CD4-positive, alpha-beta T cell (primary cell): ENCODE data around the gene GPC2. TPM values are rescaled to one million over a fixed set of nuclear protein-coding genes. Genes with fewer than 3 reads are reported as not detected.

Experiments
- ATAC-seq: fragments of 200-7000 bp; cut with Tn5 transposase; one replicate; pipeline ENCODE4 v1.10.0; 2022; ENCODE audit warnings: mild to moderate bottlenecking; ENCODE audit not compliant: poor library complexity
- CTCF ChIA-PET: fragments of 350-600 bp; sonication (Branson Sonifier 250); formaldehyde crosslinking; loops from one replicate; lab custom pipeline; 2021; ENCODE audit warnings: antibody characterized with exemption, inconsistent platforms; lab: Charles Lee
- POLR2A ChIA-PET: fragments of 350-600 bp; sonication (Branson Sonifier 250); formaldehyde crosslinking; loops from one replicate; lab custom pipeline; 2021; ENCODE audit warnings: antibody characterized with exemption, inconsistent platforms; lab: Charles Lee
- DNase-seq, 14 experiments: peaks; one replicate each; pipeline ENCODE4 v3.0.0-alpha.2; 2013 to 2020; ENCODE audit warnings: mixed read lengths in 2 of 14
- H3K27ac ChIP-seq, 2 donors: one replicate each; pipeline versions ENCODE4 v1.5.1 to v1.7.0; 2013; ENCODE audit warnings: low read length in 2 of 2, low read depth in 1 of 2, mild to moderate bottlenecking in 1 of 2
- H3K27me3 ChIP-seq, 2 experiments: 1 replicate in 1 of 2; 2 replicates in 1 of 2; pipeline versions ENCODE4 v1.6.1 to v1.7.0; 2013; ENCODE audit warnings: low read length in 2 of 2, control low read depth in 1 of 2, mild to moderate bottlenecking in 1 of 2, moderate library complexity in 1 of 2; ENCODE audit not compliant: insufficient read depth in 2 of 2, control insufficient read depth in 1 of 2
- H3K36me3 ChIP-seq: one replicate; pipeline ENCODE4 v1.6.1; 2013; ENCODE audit warnings: low read length, control low read depth; ENCODE audit not compliant: insufficient read depth
- H3K4me1 ChIP-seq: one replicate; pipeline ENCODE4 v1.6.1; 2013; ENCODE audit warnings: low read length, control low read depth; ENCODE audit not compliant: insufficient read depth
- H3K4me3 ChIP-seq: one replicate; pipeline ENCODE4 v1.5.1; 2013; ENCODE audit warnings: mild to moderate bottlenecking, low read length, moderate library complexity
- H3K9me3 ChIP-seq, 2 experiments: 1 replicate in 1 of 2; 2 replicates in 1 of 2; pipeline versions ENCODE4 v1.6.1 to v1.7.0; 2013; ENCODE audit warnings: low read length in 2 of 2, mild to moderate bottlenecking in 2 of 2, control low read depth in 1 of 2, moderate library complexity in 1 of 2; ENCODE audit not compliant: control insufficient read depth in 1 of 2, insufficient read depth in 1 of 2
- H3K27ac Mint-ChIP-seq: one replicate; pipeline ENCODE4 v1.8.0; 2020; ENCODE audit warnings: mixed read lengths
- H3K27me3 Mint-ChIP-seq: one replicate; pipeline ENCODE4 v1.8.0; 2021; ENCODE audit warnings: mixed read lengths
- H3K36me3 Mint-ChIP-seq: one replicate; pipeline ENCODE4 v1.8.0; 2021; ENCODE audit warnings: low read depth, mixed read lengths
- H3K4me1 Mint-ChIP-seq: one replicate; pipeline ENCODE4 v1.8.0; 2021; ENCODE audit warnings: low read depth, mixed read lengths
- H3K4me3 Mint-ChIP-seq: one replicate; pipeline ENCODE4 v1.8.0; 2020; ENCODE audit warnings: mild to moderate bottlenecking, mixed read lengths
- H3K9me3 Mint-ChIP-seq: one replicate; pipeline ENCODE4 v1.8.0; 2020; ENCODE audit warnings: mixed read lengths
- intact Hi-C, 2 experiments: fragments of 100-400 bp; cut with DNase I in 1 of 2; cut with micrococcal nuclease in 1 of 2; formaldehyde crosslinking; loops; one replicate each; pipeline versions ENCODE4 v1.15.1 to v1.9.0; 2023 to 2025; cut with DNase I, micrococcal nuclease
- total RNA-seq, 174 experiments: library from RNA in 2 of 174; stranded (reverse) in 2 of 174; gene quantifications; one replicate each; pipeline ENCODE4 v1.2.3 and lab custom pipeline; 2021 to 2026
- TF ChIP-seq, protein P1 (sequence below): fragments of 200-600 bp; IDR thresholded peaks from one replicate; pipeline ENCODE4 v1.8.0; 2022; ENCODE audit warnings: antibody characterized with exemption, mild to moderate bottlenecking

The GPC2 gene
- total RNA-seq, 2 experiments from 2014 or later, result 16.4 to 18.7 TPM

GRCh38 chr7:100157069-100157333, 20.2 kb downstream of the GPC2 start:
- Histone ChIP-seq H3K4me1 (peaks cover 61% of the 10 kb centered on the region), H3K27ac (peak overlapping the region; percentile 15 to 87), H3K27me3 (no peaks in the 10 kb centered on the region), H3K4me3 (peak overlapping the region; percentile 71), H3K9me3 (no peaks in the 10 kb centered on the region), H3K36me3 (peaks cover 43% of the 10 kb centered on the region)
- ATAC-seq (no peak), DNase-seq (no peak)
- ChIA-PET CTCF (interaction anchor here (1.1 kb wide), 1 partner anchor 27 kb away, joined by 3 read pairs; no protein-coding TSS in a partner anchor), POLR2A (interaction anchor here (0.6 to 3.2 kb wide), 8 partner anchors 9 to 691 kb away, joined by 3 to 27 read pairs (median 5); partner anchors contain the start of genes AGFG2, ATP5MF, GAL3ST4 and GPC2)
- intact Hi-C loops, result loop anchor here in 1 of 2 experiments (5.0 kb wide), 1 partner anchor 115 kb away; no protein-coding TSS in a partner anchor
- Mint-ChIP-seq H3K36me3 (peaks cover 48% of the 10 kb centered on the region), H3K4me3 (peak overlapping the region; percentile 81), H3K9me3 (no peaks in the 10 kb centered on the region), H3K27ac (peak overlapping the region; percentile 76), H3K4me1 (peaks cover 57% of the 10 kb centered on the region), H3K27me3 (no peaks in the 10 kb centered on the region)
- TF ChIP-seq, protein P1, sequence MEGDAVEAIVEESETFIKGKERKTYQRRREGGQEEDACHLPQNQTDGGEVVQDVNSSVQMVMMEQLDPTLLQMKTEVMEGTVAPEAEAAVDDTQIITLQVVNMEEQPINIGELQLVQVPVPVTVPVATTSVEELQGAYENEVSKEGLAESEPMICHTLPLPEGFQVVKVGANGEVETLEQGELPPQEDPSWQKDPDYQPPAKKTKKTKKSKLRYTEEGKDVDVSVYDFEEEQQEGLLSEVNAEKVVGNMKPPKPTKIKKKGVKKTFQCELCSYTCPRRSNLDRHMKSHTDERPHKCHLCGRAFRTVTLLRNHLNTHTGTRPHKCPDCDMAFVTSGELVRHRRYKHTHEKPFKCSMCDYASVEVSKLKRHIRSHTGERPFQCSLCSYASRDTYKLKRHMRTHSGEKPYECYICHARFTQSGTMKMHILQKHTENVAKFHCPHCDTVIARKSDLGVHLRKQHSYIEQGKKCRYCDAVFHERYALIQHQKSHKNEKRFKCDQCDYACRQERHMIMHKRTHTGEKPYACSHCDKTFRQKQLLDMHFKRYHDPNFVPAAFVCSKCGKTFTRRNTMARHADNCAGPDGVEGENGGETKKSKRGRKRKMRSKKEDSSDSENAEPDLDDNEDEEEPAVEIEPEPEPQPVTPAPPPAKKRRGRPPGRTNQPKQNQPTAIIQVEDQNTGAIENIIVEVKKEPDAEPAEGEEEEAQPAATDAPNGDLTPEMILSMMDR, result no peak

DNA sequence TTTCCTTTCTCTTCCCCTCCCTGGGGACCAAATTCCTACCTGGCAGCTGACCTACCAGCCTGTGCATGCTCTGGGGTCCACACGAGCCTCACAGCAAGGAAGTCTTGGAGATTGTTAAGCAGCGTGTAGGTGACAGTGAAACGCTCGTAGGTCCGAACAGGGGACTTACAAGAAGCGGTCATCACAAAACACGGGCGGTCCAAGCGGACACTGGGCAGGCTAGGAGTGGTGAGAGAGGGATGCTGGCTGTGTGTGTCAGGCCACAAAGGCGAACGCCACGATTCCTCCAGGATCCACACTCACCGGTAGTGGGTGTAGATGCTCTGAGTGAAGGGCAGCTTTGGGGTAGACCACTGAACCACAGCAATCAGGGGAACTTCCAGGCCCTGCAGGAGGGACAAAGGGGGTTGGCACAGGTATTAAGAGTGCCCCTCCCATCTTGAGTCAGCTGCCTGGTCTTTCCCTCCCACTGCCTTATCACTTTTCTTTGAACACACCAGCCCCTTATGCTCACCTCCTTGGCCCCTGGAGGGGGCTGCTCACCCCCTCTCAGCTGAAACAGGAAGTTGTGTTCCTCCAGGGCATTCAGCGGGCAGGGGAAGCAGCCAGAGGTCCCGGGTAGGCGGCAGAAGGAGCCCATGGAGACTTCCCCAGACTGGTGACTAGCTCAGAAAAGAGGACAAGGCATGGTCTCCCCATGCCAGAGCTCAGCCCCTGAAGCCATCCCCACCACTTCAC, 20.7 kb downstream of the GPC2 start:
- CTCF ChIA-PET, result no interaction called here
- TF ChIP-seq, protein P1, result no peak
- Mint-ChIP-seq H3K27ac (peak overlapping the region; percentile 76), H3K4me1 (peaks cover 57% of the 10 kb centered on the region), H3K36me3 (peaks cover 53% of the 10 kb centered on the region), H3K4me3 (peak overlapping the region; percentile 81), H3K9me3 (no peaks in the 10 kb centered on the region), H3K27me3 (no peaks in the 10 kb centered on the region)
- DNase-seq (peak in 3 of 14 experiments; percentile 30 to 79 (median 63)), ATAC-seq (peak; percentile 13)
- no peaks in the 10 kb centered on the region for H3K27me3 ChIP-seq
- POLR2A ChIA-PET, result interaction anchor here (0.8 to 3.2 kb wide), 7 partner anchors 8 to 50 kb away, joined by 3 to 27 read pairs (median 6); partner anchors contain the start of genes GAL3ST4, GPC2, LAMTOR4 and STAG3
- H3K4me1 ChIP-seq, result peaks cover 62% of the 10 kb centered on the region
- no peaks in the 10 kb centered on the region for H3K9me3 ChIP-seq
- H3K27ac ChIP-seq, result peak overlapping the region; percentile 29 to 87
- intact Hi-C loops, result loop anchor here in 1 of 2 experiments (5.0 kb wide), 1 partner anchor 116 kb away; no protein-coding TSS in a partner anchor
- peak overlapping the region; percentile 71 for H3K4me3 ChIP-seq
- peaks cover 47% of the 10 kb centered on the region for H3K36me3 ChIP-seq

DNA sequence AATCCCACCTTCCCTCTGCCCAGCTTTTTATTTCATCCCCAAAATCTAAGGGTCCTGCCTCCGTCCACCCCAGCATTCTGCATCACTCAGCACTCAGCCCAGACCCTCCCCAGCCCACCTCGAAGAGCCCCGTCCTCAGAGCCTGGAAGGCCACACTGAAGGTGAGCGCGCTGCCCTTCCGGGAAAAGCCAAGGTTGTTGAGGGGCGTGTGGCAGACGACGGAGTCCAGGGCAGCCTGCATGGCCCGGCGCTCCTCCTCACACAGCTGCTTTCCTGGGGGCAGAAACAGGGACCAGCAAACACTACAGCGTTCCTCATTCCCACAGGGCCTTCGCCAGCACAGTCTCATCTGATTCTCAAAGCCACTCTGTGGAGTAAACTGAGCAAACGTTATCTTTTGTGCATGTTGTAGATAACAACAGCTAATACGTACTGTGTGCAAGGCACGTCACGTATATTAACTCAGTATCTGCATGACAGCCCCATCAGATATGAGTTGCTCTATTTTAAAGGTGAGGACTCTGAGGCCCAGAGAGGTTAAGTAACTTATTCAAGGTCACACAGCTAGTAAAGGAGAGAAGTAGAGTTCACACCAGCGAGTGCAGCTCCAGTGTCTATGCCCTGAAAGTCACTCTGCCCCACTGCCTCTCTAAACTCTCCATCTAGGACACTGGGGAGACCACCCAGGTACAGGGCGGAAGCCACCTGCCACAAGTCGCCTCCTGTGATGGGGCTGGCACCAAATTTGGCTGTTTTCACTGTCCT, 21.4 kb downstream of the GPC2 start:
- ATAC-seq (no peak), DNase-seq (no peak)
- Mint-ChIP-seq H3K4me3 (peak overlapping the region; percentile 63), H3K36me3 (peaks cover 54% of the 10 kb centered on the region), H3K27me3 (no peaks in the 10 kb centered on the region), H3K4me1 (peaks cover 57% of the 10 kb centered on the region), H3K27ac (peak overlapping the region; percentile 20), H3K9me3 (no peaks in the 10 kb centered on the region)
- CTCF ChIA-PET, result interaction anchor here (0.6 kb wide), 1 partner anchor 27 kb away, joined by 3 read pairs; no protein-coding TSS in a partner anchor
- Histone ChIP-seq H3K36me3 (peaks cover 47% of the 10 kb centered on the region), H3K9me3 (no peaks in the 10 kb centered on the region), H3K27ac (no peak overlapping the region), H3K4me3 (no peak overlapping the region), H3K27me3 (no peaks in the 10 kb centered on the region), H3K4me1 (peaks cover 65% of the 10 kb centered on the region)
- intact Hi-C loops, result loop anchor here in 1 of 2 experiments (5.0 kb wide), 1 partner anchor 117 kb away; no protein-coding TSS in a partner anchor
- POLR2A ChIA-PET, result interaction anchor here (0.6 to 3.2 kb wide), 7 partner anchors 11 to 50 kb away, joined by 3 to 21 read pairs (median 4); partner anchors contain the start of genes GAL3ST4, GPC2, MBLAC1 and STAG3
- TF ChIP-seq, protein P1, result no peak
